ENCODE measurements around the gene SLC5A3. TPM values are rescaled to one million over a fixed set of nuclear protein-coding genes. Genes with fewer than 3 reads are reported as not detected.
A peak's percentile ranks its signal among the peaks of the same experiment; 100 is the strongest.

SLC5A3 gene
- polyA plus RNA-seq, 1 donor from 2014 or later: 18.2 TPM

DNA sequence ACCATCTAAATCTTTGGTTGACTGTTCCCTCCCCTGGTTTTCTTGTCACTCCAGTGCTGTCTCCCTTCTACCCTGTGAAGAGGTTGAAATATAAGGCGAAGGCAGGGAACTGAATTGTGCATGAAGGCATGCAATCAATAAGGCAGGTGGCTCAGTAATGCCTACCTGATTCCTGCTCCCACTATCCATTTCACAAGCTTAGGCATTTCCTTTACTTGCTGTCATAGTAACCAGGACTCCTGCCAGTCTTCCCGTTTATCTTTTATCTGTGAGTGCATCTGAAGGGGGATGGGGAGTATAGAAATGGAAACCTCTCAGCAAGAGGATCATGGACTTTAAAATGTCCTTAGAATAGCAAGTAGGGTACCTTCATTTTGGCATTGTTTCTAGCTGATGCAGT lies 40.5 kb downstream of the SLC5A3 start:
- no peaks in the 10 kb centered on the region for H3K9me2 ChIP-seq (ENCODE audit: insufficient read depth, low read length)
- peak; percentile 57 for TF ChIP-seq RAD21 (conservative IDR thresholded peaks at IDR 0.05)
- peak; percentile 51 for TF ChIP-seq SMC3 (conservative IDR thresholded peaks at IDR 0.05; ENCODE audit: poor library complexity)
- TF ChIP-seq EZH2 (IDR thresholded peaks at IDR 0.05; ENCODE audit: borderline replicate concordance, insufficient read depth, low read length, poor library complexity, severe bottlenecking): no peak
- TF ChIP-seq TAF1 (IDR thresholded peaks at IDR 0.05; ENCODE audit: low read depth): no peak
- peak; percentile 56 for TF ChIP-seq REST (IDR thresholded peaks at IDR 0.05; ENCODE audit: borderline replicate concordance)
- TF ChIP-seq, protein P1, sequence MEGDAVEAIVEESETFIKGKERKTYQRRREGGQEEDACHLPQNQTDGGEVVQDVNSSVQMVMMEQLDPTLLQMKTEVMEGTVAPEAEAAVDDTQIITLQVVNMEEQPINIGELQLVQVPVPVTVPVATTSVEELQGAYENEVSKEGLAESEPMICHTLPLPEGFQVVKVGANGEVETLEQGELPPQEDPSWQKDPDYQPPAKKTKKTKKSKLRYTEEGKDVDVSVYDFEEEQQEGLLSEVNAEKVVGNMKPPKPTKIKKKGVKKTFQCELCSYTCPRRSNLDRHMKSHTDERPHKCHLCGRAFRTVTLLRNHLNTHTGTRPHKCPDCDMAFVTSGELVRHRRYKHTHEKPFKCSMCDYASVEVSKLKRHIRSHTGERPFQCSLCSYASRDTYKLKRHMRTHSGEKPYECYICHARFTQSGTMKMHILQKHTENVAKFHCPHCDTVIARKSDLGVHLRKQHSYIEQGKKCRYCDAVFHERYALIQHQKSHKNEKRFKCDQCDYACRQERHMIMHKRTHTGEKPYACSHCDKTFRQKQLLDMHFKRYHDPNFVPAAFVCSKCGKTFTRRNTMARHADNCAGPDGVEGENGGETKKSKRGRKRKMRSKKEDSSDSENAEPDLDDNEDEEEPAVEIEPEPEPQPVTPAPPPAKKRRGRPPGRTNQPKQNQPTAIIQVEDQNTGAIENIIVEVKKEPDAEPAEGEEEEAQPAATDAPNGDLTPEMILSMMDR (IDR thresholded peaks at IDR 0.05; ENCODE audit: poor library complexity, severe bottlenecking): no peak
- peak; percentile 53 for TF ChIP-seq POLR2AphosphoS5 (IDR thresholded peaks at IDR 0.05)
- TF ChIP-seq MXI1 (conservative IDR thresholded peaks at IDR 0.05; ENCODE audit: poor library complexity, severe bottlenecking): peak; percentile 31
- peak; percentile 69 for TF ChIP-seq EP300 (conservative IDR thresholded peaks at IDR 0.05; ENCODE audit: poor library complexity, severe bottlenecking)
- H3K4me2 ChIP-seq (ENCODE audit: low read length): peak overlapping the region; percentile 65
- peak overlapping the region; percentile 45 for H3K4me3 ChIP-seq (ENCODE audit: low read length)
- H3K9ac ChIP-seq (ENCODE audit: low read length): peak overlapping the region; percentile 36
- H3F3A ChIP-seq (ENCODE audit: insufficient read depth, low read length, poor library complexity, severe bottlenecking): peaks cover 6% of the 10 kb centered on the region
- H4K20me1 ChIP-seq (ENCODE audit: insufficient read depth): no peaks in the 10 kb centered on the region
- H3K27ac ChIP-seq (ENCODE audit: low read length): peak overlapping the region; percentile 84
- H3K27me3 ChIP-seq (ENCODE audit: insufficient read depth, low read depth, low read length): no peaks in the 10 kb centered on the region
- H3K79me2 ChIP-seq (replicated peaks; ENCODE audit: insufficient read depth, low read length): peaks cover 2% of the 10 kb centered on the region
- no peak overlapping the region for H2AFZ ChIP-seq (ENCODE audit: low read depth, low read length)
- no peaks in the 10 kb centered on the region for H3K9me3 ChIP-seq (ENCODE audit: low read length)
- no peaks in the 10 kb centered on the region for H3K36me3 ChIP-seq (ENCODE audit: insufficient read depth, low read length)

DNA sequence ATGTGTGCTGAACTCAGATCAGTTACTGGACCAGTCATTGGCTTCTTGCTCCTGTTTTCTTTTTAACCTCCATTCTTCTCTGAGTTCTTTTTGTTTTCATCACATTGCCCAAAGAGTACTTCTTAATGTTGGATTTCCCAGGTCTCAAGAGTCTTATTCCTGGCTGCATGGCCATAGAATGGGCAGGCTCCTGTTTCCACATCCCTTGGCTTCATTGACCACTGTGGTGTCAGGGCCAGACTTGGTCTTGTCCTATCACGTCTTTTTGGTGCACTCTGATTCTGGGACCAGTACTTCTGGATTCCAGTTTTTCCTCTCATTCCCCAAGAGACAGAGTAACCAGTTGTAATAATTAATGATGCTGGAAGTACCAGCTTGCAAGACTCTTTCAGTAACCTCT lies 41.8 kb downstream of the SLC5A3 start:
- Histone ChIP-seq H3K79me2 (replicated peaks; ENCODE audit: insufficient read depth, low read length) (no peaks in the 10 kb centered on the region), H3K4me2 (ENCODE audit: low read length) (no peak overlapping the region)
- TF ChIP-seq POLR2AphosphoS5 (IDR thresholded peaks at IDR 0.05) (no peak), EZH2 (IDR thresholded peaks at IDR 0.05; ENCODE audit: borderline replicate concordance, insufficient read depth, low read length, poor library complexity, severe bottlenecking) (no peak), REST (IDR thresholded peaks at IDR 0.05; ENCODE audit: borderline replicate concordance) (no peak), TAF1 (IDR thresholded peaks at IDR 0.05; ENCODE audit: low read depth) (no peak), EP300 (conservative IDR thresholded peaks at IDR 0.05; ENCODE audit: poor library complexity, severe bottlenecking) (no peak), SMC3 (conservative IDR thresholded peaks at IDR 0.05; ENCODE audit: poor library complexity) (no peak), RAD21 (conservative IDR thresholded peaks at IDR 0.05) (no peak), MXI1 (conservative IDR thresholded peaks at IDR 0.05; ENCODE audit: poor library complexity, severe bottlenecking) (no peak)
- TF ChIP-seq, protein P1 (IDR thresholded peaks at IDR 0.05; ENCODE audit: poor library complexity, severe bottlenecking): no peak

More for the DNA sequence above, 41.8 kb downstream of the SLC5A3 start:
- no peak overlapping the region for H2AFZ ChIP-seq (ENCODE audit: low read depth, low read length)
- no peaks in the 10 kb centered on the region for H3K9me2 ChIP-seq (ENCODE audit: insufficient read depth, low read length)
- H3K36me3 ChIP-seq (ENCODE audit: insufficient read depth, low read length): no peaks in the 10 kb centered on the region
- no peaks in the 10 kb centered on the region for H3K27me3 ChIP-seq (ENCODE audit: insufficient read depth, low read depth, low read length)
- peaks cover 6% of the 10 kb centered on the region for H3F3A ChIP-seq (ENCODE audit: insufficient read depth, low read length, poor library complexity, severe bottlenecking)
- H3K4me3 ChIP-seq (ENCODE audit: low read length): no peak overlapping the region
- H4K20me1 ChIP-seq (ENCODE audit: insufficient read depth): no peaks in the 10 kb centered on the region
- no peak overlapping the region for H3K27ac ChIP-seq (ENCODE audit: low read length)
- H3K9me3 ChIP-seq (ENCODE audit: low read length): no peaks in the 10 kb centered on the region
- H3K9ac ChIP-seq (ENCODE audit: low read length): no peak overlapping the region

Data from neural cell (in vitro differentiated cells).